Endothelial cell of umbilical vein (primary cell): Measurements from ENCODE around the gene LCOR.

Source experiments
- EZH2 ChIP-seq: IDR thresholded peaks from 2 replicates; pipeline ENCODE4 v1.6.1; 2012; ENCODE audit warnings: borderline replicate concordance, low read depth, mild to moderate bottlenecking, moderate library complexity, low read length, inconsistent platforms; ENCODE audit not compliant: severe bottlenecking
- FOS ChIP-seq: IDR thresholded peaks from 2 replicates; pipeline ENCODE4 v1.6.1; 2011; ENCODE audit warnings: mild to moderate bottlenecking, low read length, moderate library complexity, borderline replicate concordance; ENCODE audit not compliant: insufficient read depth
- JUN ChIP-seq: IDR thresholded peaks from 2 replicates; pipeline ENCODE4 v1.6.1; 2011; ENCODE audit warnings: borderline replicate concordance, low read depth; ENCODE audit not compliant: insufficient read length, insufficient read depth
- MYC ChIP-seq: IDR thresholded peaks from one replicate; pipeline ENCODE4 v1.6.1; 2011; ENCODE audit warnings: mild to moderate bottlenecking, low read depth, low read length
- POLR2A ChIP-seq: IDR thresholded peaks from 2 replicates; pipeline ENCODE4 v1.6.1; 2012; ENCODE audit warnings: low read depth, mild to moderate bottlenecking, control low read depth, low read length
- POLR2AphosphoS5 ChIP-seq: IDR thresholded peaks from 2 replicates; pipeline ENCODE4 v1.6.1; 2012; ENCODE audit warnings: low read depth, mild to moderate bottlenecking, control low read depth, low read length, moderate library complexity; ENCODE audit not compliant: insufficient read depth
- TF ChIP-seq, protein P1 (sequence below), 2 donors: IDR thresholded peaks; 1 replicate in 1 of 2; 2 replicates in 1 of 2; pipeline ENCODE4 v1.5.1; 2011; ENCODE audit warnings: low read length in 2 of 2, mild to moderate bottlenecking in 2 of 2, moderate library complexity in 2 of 2, control low read depth in 1 of 2, inconsistent platforms in 1 of 2, low read depth in 1 of 2; ENCODE audit not compliant: insufficient read depth in 1 of 2; ENCODE audit errors: extremely low read depth in 1 of 2

DNA sequence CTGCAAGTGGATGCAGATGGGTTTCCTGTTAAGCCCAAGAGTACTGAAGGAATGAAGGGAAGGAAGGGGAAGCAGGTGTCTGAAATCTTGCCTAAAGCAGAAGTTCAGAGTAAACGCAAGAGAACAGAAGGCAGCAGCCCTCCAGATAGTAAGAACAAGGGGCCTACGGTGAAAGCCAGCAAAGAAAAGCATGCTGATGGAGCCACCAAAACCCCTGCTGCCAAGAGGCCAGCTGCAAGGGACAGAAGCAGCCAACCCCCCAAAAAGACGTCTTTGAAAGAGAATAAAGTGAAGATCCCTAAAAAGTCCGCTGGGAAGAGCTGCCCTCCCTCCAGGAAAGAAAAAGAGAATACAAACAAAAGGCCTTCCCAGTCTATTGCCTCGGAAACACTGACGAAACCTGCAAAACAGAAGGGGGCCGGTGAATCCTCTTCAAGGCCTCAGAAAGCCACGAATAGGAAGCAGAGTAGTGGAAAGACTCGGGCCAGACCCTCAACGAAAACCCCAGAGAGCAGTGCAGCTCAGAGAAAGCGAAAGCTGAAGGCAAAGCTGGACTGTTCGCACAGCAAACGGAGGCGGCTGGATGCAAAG lies 152.5 kb downstream of the LCOR start:
- TF ChIP-seq, protein P1, sequence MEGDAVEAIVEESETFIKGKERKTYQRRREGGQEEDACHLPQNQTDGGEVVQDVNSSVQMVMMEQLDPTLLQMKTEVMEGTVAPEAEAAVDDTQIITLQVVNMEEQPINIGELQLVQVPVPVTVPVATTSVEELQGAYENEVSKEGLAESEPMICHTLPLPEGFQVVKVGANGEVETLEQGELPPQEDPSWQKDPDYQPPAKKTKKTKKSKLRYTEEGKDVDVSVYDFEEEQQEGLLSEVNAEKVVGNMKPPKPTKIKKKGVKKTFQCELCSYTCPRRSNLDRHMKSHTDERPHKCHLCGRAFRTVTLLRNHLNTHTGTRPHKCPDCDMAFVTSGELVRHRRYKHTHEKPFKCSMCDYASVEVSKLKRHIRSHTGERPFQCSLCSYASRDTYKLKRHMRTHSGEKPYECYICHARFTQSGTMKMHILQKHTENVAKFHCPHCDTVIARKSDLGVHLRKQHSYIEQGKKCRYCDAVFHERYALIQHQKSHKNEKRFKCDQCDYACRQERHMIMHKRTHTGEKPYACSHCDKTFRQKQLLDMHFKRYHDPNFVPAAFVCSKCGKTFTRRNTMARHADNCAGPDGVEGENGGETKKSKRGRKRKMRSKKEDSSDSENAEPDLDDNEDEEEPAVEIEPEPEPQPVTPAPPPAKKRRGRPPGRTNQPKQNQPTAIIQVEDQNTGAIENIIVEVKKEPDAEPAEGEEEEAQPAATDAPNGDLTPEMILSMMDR (IDR thresholded peaks at IDR 0.05; ENCODE audit: extremely low read depth in 1 of 2, insufficient read depth in 1 of 2, low read depth in 1 of 2, low read length in 2 of 2) = no peak
- TF ChIP-seq POLR2A (no peak), FOS (no peak), JUN (no peak), EZH2 (no peak), POLR2AphosphoS5 (no peak), MYC (no peak)
